Activated naive CD4-positive, alpha-beta T cell treated with anti-CD3 and anti-CD28 coated beads, Interleukin-2, amount 50 U/mL, for 72 hours (primary cell): ENCODE results near the gene GPATCH8. TPM values are rescaled to one million over a fixed set of nuclear protein-coding genes. Genes with fewer than 3 reads are reported as not detected.

Experiments used
- ATAC-seq, 2 donors: fragments of 150-1000 bp; cut with Tn5 transposase; 2 replicates each; pipeline ENCODE4 v1.10.0; 2021; ENCODE audit warnings: mild to moderate bottlenecking in 2 of 2, moderate library complexity in 2 of 2
- DNase-seq, 2 donors: peaks; one replicate each; pipeline ENCODE4 v3.0.0; 2021 to 2022; ENCODE audit warnings: low spot score in 2 of 2
- H3K27ac Mint-ChIP-seq, 2 donors: one replicate each; pipeline ENCODE4 v1.8.0; 2022; ENCODE audit warnings: mild to moderate bottlenecking in 2 of 2, mixed read lengths in 2 of 2
- H3K36me3 Mint-ChIP-seq, 2 donors: one replicate each; pipeline ENCODE4 v1.8.0; 2022; ENCODE audit warnings: mixed read lengths in 2 of 2
- H3K9me3 Mint-ChIP-seq, 2 donors: one replicate each; pipeline ENCODE4 v1.8.0; 2022; ENCODE audit warnings: mixed read lengths in 2 of 2
- total RNA-seq, 2 donors: library from RNA; stranded (reverse); gene quantifications; one replicate each; pipeline ENCODE4 v1.2.3, GENCODE V29; 2022

GPATCH8 gene
- total RNA-seq, 2 donors from 2014 or later: 39.3 to 46.2 TPM

GRCh38 chr17:44432254-44433157 lies 70.7 kb downstream of the GPATCH8 start:
- DNase-seq: no peak
- H3K9me3 Mint-ChIP-seq: no peaks in the 10 kb centered on the region
- H3K27ac Mint-ChIP-seq: peak overlapping the region in 1 of 2 donors; percentile 1
- no peaks in the 10 kb centered on the region for H3K36me3 Mint-ChIP-seq
- ATAC-seq: no peak

GRCh38 chr17:44424828-44425461 lies 78.3 kb downstream of the GPATCH8 start:
- no peaks in the 10 kb centered on the region for H3K36me3 Mint-ChIP-seq
- H3K9me3 Mint-ChIP-seq: no peaks in the 10 kb centered on the region
- DNase-seq (no peak), ATAC-seq (peak; percentile 49 to 72)
- H3K27ac Mint-ChIP-seq: no peak overlapping the region

- ATAC-seq (peak; percentile 93 to 96), DNase-seq (peak in 1 of 2 donors; percentile 47)
- Mint-ChIP-seq H3K9me3 (no peaks in the 10 kb centered on the region), H3K36me3 (no peaks in the 10 kb centered on the region), H3K27ac (peak overlapping the region; percentile 27 to 97)
Measured at GRCh38 chr17:44417553-44417952, 85.7 kb downstream of the GPATCH8 start.

GRCh38 chr17:44416558-44417289 lies 86.5 kb downstream of the GPATCH8 start:
- H3K36me3 Mint-ChIP-seq: no peaks in the 10 kb centered on the region
- ATAC-seq: no peak
- no peak for DNase-seq
- no peak overlapping the region for H3K27ac Mint-ChIP-seq
- H3K9me3 Mint-ChIP-seq: no peaks in the 10 kb centered on the region

- Mint-ChIP-seq H3K36me3 (no peaks in the 10 kb centered on the region), H3K27ac (peak overlapping the region in 1 of 2 donors; percentile 56), H3K9me3 (no peaks in the 10 kb centered on the region)
- no peak for ATAC-seq
- no peak for DNase-seq
Measured at GRCh38 chr17:44414394-44415155, 88.6 kb downstream of the GPATCH8 start.

GRCh38 chr17:44409309-44410028 lies 93.7 kb downstream of the GPATCH8 start:
- no peaks in the 10 kb centered on the region for H3K9me3 Mint-ChIP-seq
- H3K36me3 Mint-ChIP-seq: no peaks in the 10 kb centered on the region
- no peak overlapping the region for H3K27ac Mint-ChIP-seq
- ATAC-seq (no peak), DNase-seq (no peak)

GRCh38 chr17:44408786-44409185 lies 94.4 kb downstream of the GPATCH8 start:
- Mint-ChIP-seq H3K36me3 (no peaks in the 10 kb centered on the region), H3K27ac (no peak overlapping the region), H3K9me3 (no peaks in the 10 kb centered on the region)
- ATAC-seq: no peak
- no peak for DNase-seq

GRCh38 chr17:44402564-44403172 lies 100.5 kb downstream of the GPATCH8 start:
- Mint-ChIP-seq H3K9me3 (no peaks in the 10 kb centered on the region), H3K36me3 (peaks cover 16 to 20% of the 10 kb centered on the region in 2 donors), H3K27ac (peak overlapping the region in 1 of 2 donors; percentile 7)
- no peak for DNase-seq
- ATAC-seq: peak; percentile 88 to 94

GRCh38 chr17:44400226-44400847 lies 102.9 kb downstream of the GPATCH8 start:
- peaks cover 19 to 21% of the 10 kb centered on the region in 2 donors for H3K36me3 Mint-ChIP-seq
- ATAC-seq (no peak), DNase-seq (no peak)
- no peaks in the 10 kb centered on the region for H3K9me3 Mint-ChIP-seq
- peak overlapping the region in 1 of 2 donors; percentile 89 for H3K27ac Mint-ChIP-seq

GRCh38 chr17:44398692-44399691 lies 104.2 kb downstream of the GPATCH8 start:
- Mint-ChIP-seq H3K36me3 (peaks cover 19 to 21% of the 10 kb centered on the region in 2 donors), H3K27ac (peak overlapping the region; percentile 42 to 52), H3K9me3 (no peaks in the 10 kb centered on the region)
- ATAC-seq (no peak), DNase-seq (no peak)

- Mint-ChIP-seq H3K9me3 (no peaks in the 10 kb centered on the region), H3K36me3 (peaks cover 19 to 21% of the 10 kb centered on the region in 2 donors), H3K27ac (peak overlapping the region; percentile 42 to 72)
- ATAC-seq: no peak
- no peak for DNase-seq
Measured at GRCh38 chr17:44397479-44398440, 105.4 kb downstream of the GPATCH8 start.

GRCh38 chr17:44396946-44397345 lies 106.3 kb downstream of the GPATCH8 start:
- Mint-ChIP-seq H3K9me3 (no peaks in the 10 kb centered on the region), H3K27ac (peak overlapping the region in 1 of 2 donors; percentile 73), H3K36me3 (peaks cover 14 to 21% of the 10 kb centered on the region in 2 donors)
- no peak for DNase-seq
- no peak for ATAC-seq

- DNase-seq (no peak), ATAC-seq (no peak)
- peaks cover 8 to 15% of the 10 kb centered on the region in 2 donors for H3K36me3 Mint-ChIP-seq
- no peak overlapping the region for H3K27ac Mint-ChIP-seq
- no peaks in the 10 kb centered on the region for H3K9me3 Mint-ChIP-seq
Measured at GRCh38 chr17:44394833-44395232, 108.4 kb downstream of the GPATCH8 start.
